Measurements from ENCODE around the gene GDI1.

GRCh38 chrX:154466907-154467306, 30.0 kb downstream of the GDI1 start:
- TF ChIP-seq OSR1 (CRISPR knock-in tag; IDR thresholded peaks at IDR 0.05) (no peak), TOX (CRISPR knock-in tag; IDR thresholded peaks at IDR 0.05; ENCODE audit: borderline replicate concordance) (no peak), ZFP30 (CRISPR knock-in tag; IDR thresholded peaks at IDR 0.05) (no peak), CREB5 (CRISPR knock-in tag; IDR thresholded peaks at IDR 0.05; ENCODE audit: low read depth) (no peak), POU6F1 (CRISPR knock-in tag; IDR thresholded peaks at IDR 0.05; ENCODE audit: borderline replicate concordance, low read depth) (no peak), BACH2 (CRISPR knock-in tag; IDR thresholded peaks at IDR 0.05; ENCODE audit: borderline replicate concordance) (no peak), PPARA (CRISPR knock-in tag; IDR thresholded peaks at IDR 0.05; ENCODE audit: borderline replicate concordance) (no peak), ZNF70 (CRISPR knock-in tag; IDR thresholded peaks at IDR 0.05) (no peak)
- TF ChIP-seq, protein P1, sequence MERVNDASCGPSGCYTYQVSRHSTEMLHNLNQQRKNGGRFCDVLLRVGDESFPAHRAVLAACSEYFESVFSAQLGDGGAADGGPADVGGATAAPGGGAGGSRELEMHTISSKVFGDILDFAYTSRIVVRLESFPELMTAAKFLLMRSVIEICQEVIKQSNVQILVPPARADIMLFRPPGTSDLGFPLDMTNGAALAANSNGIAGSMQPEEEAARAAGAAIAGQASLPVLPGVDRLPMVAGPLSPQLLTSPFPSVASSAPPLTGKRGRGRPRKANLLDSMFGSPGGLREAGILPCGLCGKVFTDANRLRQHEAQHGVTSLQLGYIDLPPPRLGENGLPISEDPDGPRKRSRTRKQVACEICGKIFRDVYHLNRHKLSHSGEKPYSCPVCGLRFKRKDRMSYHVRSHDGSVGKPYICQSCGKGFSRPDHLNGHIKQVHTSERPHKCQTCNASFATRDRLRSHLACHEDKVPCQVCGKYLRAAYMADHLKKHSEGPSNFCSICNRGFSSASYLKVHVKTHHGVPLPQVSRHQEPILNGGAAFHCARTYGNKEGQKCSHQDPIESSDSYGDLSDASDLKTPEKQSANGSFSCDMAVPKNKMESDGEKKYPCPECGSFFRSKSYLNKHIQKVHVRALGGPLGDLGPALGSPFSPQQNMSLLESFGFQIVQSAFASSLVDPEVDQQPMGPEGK (CRISPR knock-in tag; IDR thresholded peaks at IDR 0.05; ENCODE audit: borderline replicate concordance), result no peak

All from SK-N-SH treated with all-trans-retinoic acid at 6 μM for 48 hours (cell line).